K562 (cell line): ENCODE results near the gene GLI3. TPM values are rescaled to one million over a fixed set of nuclear protein-coding genes. Genes with fewer than 3 reads are reported as not detected.

Experiments used
- ATAC-seq: fragments of 200-7000 bp; cut with Tn5 transposase; 3 replicates; pipeline ENCODE4 v1.9.1; 2020; ENCODE audit warnings: moderate library complexity
- BruUV-seq: library from RNA; stranded (reverse); fragments of 400-500 nt; replicated peaks from 2 replicates; lab custom pipeline; 2021; lab: Mats Ljungman, UMichigan
- CTCF ChIA-PET: fragments of 300-600 bp; formaldehyde crosslinking; extraction: SDS; loops from one replicate; lab custom pipeline; 2021; ENCODE audit warnings: low intra/inter-chr PET ratio; lab: Yijun Ruan, JAX
- POLR2A ChIA-PET: fragments of 300-600, 350-650 bp; sonication (Branson Sonifier 250); formaldehyde crosslinking; extraction: SDS; loops from one replicate; lab custom pipeline; 2021; ENCODE audit warnings: antibody characterized with exemption, inconsistent platforms; lab: Yijun Ruan, JAX
- DNase-seq, 4 experiments: peaks; one replicate each; pipeline versions ENCODE4 v3.0.0 to v3.0.0-alpha.2; 2011 to 2018; ENCODE audit warnings: low spot score in 3 of 4, mixed read lengths in 3 of 4; ENCODE audit errors: extremely low read depth in 1 of 4
- FAIRE-seq: peaks from 2 replicates; lab custom pipeline; 2011; peaks lifted over from hg19 to GRCh38; lab: Jason Lieb, UNC
- H2AFZ ChIP-seq: 2 replicates; pipeline ENCODE4 v1.6.0; 2011; ENCODE audit warnings: low read depth, low read length, control low read depth, inconsistent platforms
- H3K27ac ChIP-seq: fragments of 200-600 bp; 3 replicates; pipeline ENCODE4 v1.8.0; 2011; ENCODE audit warnings: low read depth, mild to moderate bottlenecking, control low read depth, inconsistent platforms, low read length, moderate library complexity, mixed read lengths; ENCODE audit errors: extremely low read depth
- H3K27me3 ChIP-seq, 2 experiments: fragments of 300-600 bp in 1 of 2; 2 replicates in 1 of 2; 3 replicates in 1 of 2; pipeline versions ENCODE4 v1.6.0 to v1.8.0; 2011; ENCODE audit warnings: inconsistent platforms in 2 of 2, low read length in 2 of 2, mild to moderate bottlenecking in 1 of 2, mixed read lengths in 1 of 2, moderate library complexity in 1 of 2; ENCODE audit not compliant: control insufficient read depth in 2 of 2, insufficient read depth in 2 of 2
- H3K36me3 ChIP-seq: fragments of 300-600 bp; 3 replicates; pipeline ENCODE4 v1.8.0; 2011; ENCODE audit warnings: mild to moderate bottlenecking, low read length, inconsistent platforms; ENCODE audit not compliant: control insufficient read depth, insufficient read depth
- H3K4me1 ChIP-seq, 2 experiments: fragments of 200-600 bp in 1 of 2; replicated peaks in 1 of 2; 2 replicates in 1 of 2; 3 replicates in 1 of 2; pipeline versions ENCODE4 v1.5.1 to v1.8.0; 2011; ENCODE audit warnings: inconsistent platforms in 2 of 2, low read length in 2 of 2, mild to moderate bottlenecking in 1 of 2, mixed read lengths in 1 of 2, moderate library complexity in 1 of 2; ENCODE audit not compliant: control insufficient read depth in 2 of 2, insufficient read depth in 2 of 2
- H3K4me2 ChIP-seq: 2 replicates; pipeline ENCODE4 v1.6.1; 2011; ENCODE audit warnings: low read length, control low read depth, inconsistent platforms, mixed read lengths; ENCODE audit not compliant: insufficient read depth
- H3K4me3 ChIP-seq: fragments of 200-600 bp; sonication (generic), shearing (Covaris generic); 2 replicates; pipeline ENCODE4 v1.5.1; 2016; ENCODE audit warnings: control low read depth, inconsistent platforms
- H3K79me2 ChIP-seq: fragments of 200-600 bp; 3 replicates; pipeline ENCODE4 v1.8.0; 2011; ENCODE audit warnings: low read length, inconsistent platforms; ENCODE audit not compliant: control insufficient read depth, insufficient read depth
- H3K9ac ChIP-seq, 2 experiments: 2 replicates each; pipeline versions ENCODE4 v1.6.0 to v1.6.1; 2011; ENCODE audit warnings: low read depth in 2 of 2, low read length in 2 of 2, control low read depth in 1 of 2, inconsistent platforms in 1 of 2, mild to moderate bottlenecking in 1 of 2, mixed read lengths in 1 of 2; ENCODE audit not compliant: insufficient read depth in 1 of 2
- H3K9me1 ChIP-seq: one replicate; pipeline ENCODE4 v1.6.0; 2011; ENCODE audit warnings: inconsistent platforms, mild to moderate bottlenecking, low read length, moderate library complexity; ENCODE audit not compliant: control insufficient read depth, insufficient read depth
- H3K9me3 ChIP-seq: replicated peaks from 2 replicates; pipeline ENCODE4 v1.5.1; 2011; ENCODE audit warnings: low read depth, low read length, inconsistent platforms; ENCODE audit not compliant: control insufficient read depth, insufficient read depth
- H4K20me1 ChIP-seq: replicated peaks from 2 replicates; pipeline ENCODE4 v1.6.1; 2011; ENCODE audit warnings: low read length, inconsistent platforms, mixed read lengths; ENCODE audit not compliant: control insufficient read depth, insufficient read depth
- BRD9 ChIP-seq: fragments of 450-650 bp; IDR thresholded peaks from 2 replicates; pipeline ENCODE4 v1.6.1; 2018; ENCODE audit warnings: low read depth; ENCODE audit not compliant: partially characterized antibody
- COPS2 ChIP-seq: fragments of 450-650 bp; conservative IDR thresholded peaks from 2 replicates; pipeline ENCODE4 v1.6.1; 2016; ENCODE audit warnings: mild to moderate bottlenecking, moderate library complexity
- HSF4 ChIP-seq: fragments of 250-450 bp; sonication (Bioruptor Pico); IDR thresholded peaks from 2 replicates; pipeline ENCODE4 v2.1.2; 2022; ENCODE audit warnings: mild to moderate bottlenecking, moderate library complexity, borderline replicate concordance
- LARP7 ChIP-seq: fragments of 450-650 bp; IDR thresholded peaks from 2 replicates; pipeline ENCODE4 v1.6.1; 2016
- SIN3B ChIP-seq: fragments of 450-650 bp; IDR thresholded peaks from 2 replicates; pipeline ENCODE4 v1.6.1; 2017; ENCODE audit warnings: low read depth, mild to moderate bottlenecking, moderate library complexity
- STAT5B ChIP-seq: fragments of 250-450 bp; sonication (Bioruptor Pico); IDR thresholded peaks from 2 replicates; pipeline ENCODE4 v1.8.0; 2021; ENCODE audit warnings: mild to moderate bottlenecking, inconsistent platforms
- SUPT5H ChIP-seq: fragments of 450-650 bp; IDR thresholded peaks from 2 replicates; pipeline ENCODE4 v1.6.1; 2016
- TRIM24 ChIP-seq, 2 experiments: fragments of 450-650 bp; IDR thresholded peaks; 2 replicates each; pipeline ENCODE4 v1.6.1; 2016
- WHSC1 ChIP-seq: IDR thresholded peaks from one replicate; pipeline ENCODE4 v1.6.1; 2012; ENCODE audit warnings: low read length, control low read depth, inconsistent platforms
- ZNF165 ChIP-seq: fragments of 250-450 bp; sonication (Bioruptor Pico); IDR thresholded peaks from 2 replicates; pipeline ENCODE4 v1.4.0; 2020; ENCODE audit warnings: borderline replicate concordance
- WGBS: fragments of 100-300 bp; shearing (Covaris generic); methylation state at CpG from one replicate; pipeline ENCODE4 v1.1.6; 2016; ENCODE audit warnings: low coverage, mixed read lengths; ENCODE audit not compliant: insufficient coverage; ENCODE audit errors: missing lambda C conversion rate; 5-methylcytosine and 5-hydroxymethylcytosine counted together
- in situ Hi-C: fragments of 300-500 bp; cut with MboI; formaldehyde crosslinking; loops from 4 replicates; pipeline ENCODE4 v1.15.0; 2018; ENCODE audit warnings: inconsistent platforms, mixed read lengths
- intact Hi-C: fragments of 100-400 bp; cut with micrococcal nuclease; formaldehyde crosslinking; loops from 2 replicates; pipeline ENCODE4 v1.14.2; 2022
- polyA plus RNA-seq, 8 experiments: library from polyadenylated mRNA; depleted of rRNA in 4 of 8; stranded (reverse) in 5 of 8; unstranded in 3 of 8; fragments of >200 nt; fragmentation: Nextera tagmentation in 2 of 8; fragmentation: Illumina TruSeq in 1 of 8; extraction: Ambion mirVana in 2 of 8; extraction: Trizol in 1 of 8; gene quantifications; 2 replicates each; pipeline versions ENCODE4 v1.2.1 to v1.2.3, GENCODE V29; 2011 to 2014; ENCODE audit warnings: inconsistent platforms in 1 of 8, missing spikeins in 1 of 8
- total RNA-seq, 7 experiments: library from RNA; depleted of rRNA in 6 of 7; stranded (reverse); fragments of >200 nt in 6 of 7; fragmentation: Illumina TruSeq in 2 of 7; extraction: Trizol in 2 of 7; gene quantifications; 2 replicates each; pipeline versions ENCODE4 v1.2.1 to v1.2.3, GENCODE V29; 2011 to 2021; ENCODE audit warnings: low replicate concordance in 1 of 7
- TF ChIP-seq, protein P1 (sequence below): sonication (generic); formaldehyde crosslinking; IDR thresholded peaks from 2 replicates; pipeline ENCODE4 v1.8.1; 2022; ENCODE audit warnings: missing genetic modification reagents
- TF ChIP-seq, protein P2 (sequence below): sonication (generic); formaldehyde crosslinking; IDR thresholded peaks from 2 replicates; pipeline ENCODE4 v1.8.0; 2023; ENCODE audit warnings: missing genetic modification reagents, mild to moderate bottlenecking, borderline replicate concordance
- TF ChIP-seq, protein P3 (sequence below): sonication (generic); formaldehyde crosslinking; IDR thresholded peaks from 2 replicates; pipeline ENCODE4 v1.8.0; 2022; ENCODE audit warnings: mild to moderate bottlenecking, missing genetic modification reagents

GLI3 gene
- total and polyA plus RNA-seq, 9 of the 15 experiments (the other 6 are each of a cell fraction or from before 2014, with no cell fraction given): 0.01 to 0.18 (median 0.07) TPM; not detected in 6

DNA sequence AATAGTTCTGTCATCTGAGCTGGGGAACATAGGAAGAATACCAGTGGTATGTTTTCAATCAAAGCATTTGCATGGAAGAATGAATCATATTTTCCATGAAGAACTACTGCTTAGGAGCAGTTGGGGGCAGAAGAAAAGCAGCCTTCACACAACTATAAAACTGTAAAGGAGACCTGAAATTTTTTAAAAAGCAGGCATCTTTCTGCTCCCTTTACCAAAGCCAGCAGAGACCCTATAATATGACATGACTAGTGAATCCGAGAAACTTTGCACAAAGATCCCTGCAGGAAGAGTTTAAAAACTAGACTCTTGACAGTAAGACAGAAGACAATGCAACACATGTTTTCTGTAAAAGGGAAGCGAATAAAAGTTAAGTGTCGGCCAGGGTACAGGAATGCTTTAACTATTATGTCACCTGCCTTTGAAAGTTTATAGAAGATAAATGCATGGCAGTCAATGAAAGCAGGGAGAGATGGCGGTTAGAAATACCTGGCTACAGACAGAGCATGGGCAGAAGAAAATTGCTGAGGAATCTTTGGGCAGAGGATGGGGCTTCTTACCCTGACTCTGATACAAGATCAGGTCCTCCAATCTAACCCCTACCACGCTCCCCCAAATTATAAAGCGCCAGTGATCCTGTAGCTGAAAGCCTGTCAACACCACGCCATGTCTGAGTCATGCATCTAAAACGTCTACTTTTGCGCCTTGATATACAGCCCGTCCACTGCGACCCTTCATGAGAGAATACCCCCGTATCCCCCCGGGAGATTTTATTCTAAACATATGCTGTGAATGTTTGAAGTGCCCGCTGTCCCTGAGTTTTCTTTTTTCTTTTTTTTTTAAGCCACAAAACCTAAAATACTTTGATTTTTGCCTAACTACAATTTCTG lies 93.1 kb downstream of the GLI3 start (continued):
- TF ChIP-seq STAT5B (no peak), SIN3B (no peak)

DNA sequence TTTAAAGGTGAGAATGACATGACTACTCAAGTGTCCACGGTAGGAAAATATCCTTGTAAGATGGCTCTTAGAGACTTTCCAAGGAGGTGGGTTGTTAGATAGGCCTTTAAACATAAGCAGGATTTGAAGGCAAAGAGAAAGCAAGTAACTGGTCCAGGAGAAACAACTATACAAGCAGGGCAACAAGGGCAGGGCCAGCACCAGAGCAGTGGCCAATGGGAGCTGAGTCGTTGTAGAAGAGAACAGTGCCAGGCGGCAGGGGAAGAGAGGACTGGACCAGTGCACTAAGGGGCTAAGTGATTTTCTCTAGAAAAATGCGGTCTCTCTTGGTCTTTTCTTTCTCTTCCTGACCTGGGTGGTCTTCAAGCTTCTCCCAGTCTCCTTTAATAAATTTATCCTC lies 94.9 kb downstream of the GLI3 start:
- no peaks in the 10 kb centered on the region for H3K9me1 ChIP-seq
- POLR2A ChIA-PET: no interaction called here
- no peak overlapping the region for H2AFZ ChIP-seq
- DNase-seq (no peak), FAIRE-seq (no peak), ATAC-seq (no peak)
- peaks cover 0 to 15% of the 10 kb centered on the region in 2 experiments; a peak in 2 of 5 replicates for H3K27me3 ChIP-seq
- H3K27ac ChIP-seq: no peak overlapping the region
- in situ Hi-C loops: no loop called here
- WGBS: 0% methylated on average over 4 of the region's 4 CpGs
- H3K4me3 ChIP-seq: no peak overlapping the region
- no peaks in the 10 kb centered on the region for H4K20me1 ChIP-seq
- H3K4me1 ChIP-seq: no peaks in the 10 kb centered on the region
- no peaks in the 10 kb centered on the region for H3K9me3 ChIP-seq
- BruUV-seq: no TSS peak
- no peak overlapping the region for H3K9ac ChIP-seq
- CTCF ChIA-PET: no interaction called here
- H3K79me2 ChIP-seq: no peaks in the 10 kb centered on the region
- intact Hi-C loops: no loop called here
- H3K36me3 ChIP-seq: no peaks in the 10 kb centered on the region
- no peak overlapping the region for H3K4me2 ChIP-seq
- TF ChIP-seq ZNF165 (CRISPR knock-in tag): no peak
- TF ChIP-seq, protein P1, sequence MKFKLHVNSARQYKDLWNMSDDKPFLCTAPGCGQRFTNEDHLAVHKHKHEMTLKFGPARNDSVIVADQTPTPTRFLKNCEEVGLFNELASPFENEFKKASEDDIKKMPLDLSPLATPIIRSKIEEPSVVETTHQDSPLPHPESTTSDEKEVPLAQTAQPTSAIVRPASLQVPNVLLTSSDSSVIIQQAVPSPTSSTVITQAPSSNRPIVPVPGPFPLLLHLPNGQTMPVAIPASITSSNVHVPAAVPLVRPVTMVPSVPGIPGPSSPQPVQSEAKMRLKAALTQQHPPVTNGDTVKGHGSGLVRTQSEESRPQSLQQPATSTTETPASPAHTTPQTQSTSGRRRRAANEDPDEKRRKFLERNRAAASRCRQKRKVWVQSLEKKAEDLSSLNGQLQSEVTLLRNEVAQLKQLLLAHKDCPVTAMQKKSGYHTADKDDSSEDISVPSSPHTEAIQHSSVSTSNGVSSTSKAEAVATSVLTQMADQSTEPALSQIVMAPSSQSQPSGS (CRISPR knock-in tag): no peak
- no peak for TF ChIP-seq BRD9
- TF ChIP-seq, protein P2, sequence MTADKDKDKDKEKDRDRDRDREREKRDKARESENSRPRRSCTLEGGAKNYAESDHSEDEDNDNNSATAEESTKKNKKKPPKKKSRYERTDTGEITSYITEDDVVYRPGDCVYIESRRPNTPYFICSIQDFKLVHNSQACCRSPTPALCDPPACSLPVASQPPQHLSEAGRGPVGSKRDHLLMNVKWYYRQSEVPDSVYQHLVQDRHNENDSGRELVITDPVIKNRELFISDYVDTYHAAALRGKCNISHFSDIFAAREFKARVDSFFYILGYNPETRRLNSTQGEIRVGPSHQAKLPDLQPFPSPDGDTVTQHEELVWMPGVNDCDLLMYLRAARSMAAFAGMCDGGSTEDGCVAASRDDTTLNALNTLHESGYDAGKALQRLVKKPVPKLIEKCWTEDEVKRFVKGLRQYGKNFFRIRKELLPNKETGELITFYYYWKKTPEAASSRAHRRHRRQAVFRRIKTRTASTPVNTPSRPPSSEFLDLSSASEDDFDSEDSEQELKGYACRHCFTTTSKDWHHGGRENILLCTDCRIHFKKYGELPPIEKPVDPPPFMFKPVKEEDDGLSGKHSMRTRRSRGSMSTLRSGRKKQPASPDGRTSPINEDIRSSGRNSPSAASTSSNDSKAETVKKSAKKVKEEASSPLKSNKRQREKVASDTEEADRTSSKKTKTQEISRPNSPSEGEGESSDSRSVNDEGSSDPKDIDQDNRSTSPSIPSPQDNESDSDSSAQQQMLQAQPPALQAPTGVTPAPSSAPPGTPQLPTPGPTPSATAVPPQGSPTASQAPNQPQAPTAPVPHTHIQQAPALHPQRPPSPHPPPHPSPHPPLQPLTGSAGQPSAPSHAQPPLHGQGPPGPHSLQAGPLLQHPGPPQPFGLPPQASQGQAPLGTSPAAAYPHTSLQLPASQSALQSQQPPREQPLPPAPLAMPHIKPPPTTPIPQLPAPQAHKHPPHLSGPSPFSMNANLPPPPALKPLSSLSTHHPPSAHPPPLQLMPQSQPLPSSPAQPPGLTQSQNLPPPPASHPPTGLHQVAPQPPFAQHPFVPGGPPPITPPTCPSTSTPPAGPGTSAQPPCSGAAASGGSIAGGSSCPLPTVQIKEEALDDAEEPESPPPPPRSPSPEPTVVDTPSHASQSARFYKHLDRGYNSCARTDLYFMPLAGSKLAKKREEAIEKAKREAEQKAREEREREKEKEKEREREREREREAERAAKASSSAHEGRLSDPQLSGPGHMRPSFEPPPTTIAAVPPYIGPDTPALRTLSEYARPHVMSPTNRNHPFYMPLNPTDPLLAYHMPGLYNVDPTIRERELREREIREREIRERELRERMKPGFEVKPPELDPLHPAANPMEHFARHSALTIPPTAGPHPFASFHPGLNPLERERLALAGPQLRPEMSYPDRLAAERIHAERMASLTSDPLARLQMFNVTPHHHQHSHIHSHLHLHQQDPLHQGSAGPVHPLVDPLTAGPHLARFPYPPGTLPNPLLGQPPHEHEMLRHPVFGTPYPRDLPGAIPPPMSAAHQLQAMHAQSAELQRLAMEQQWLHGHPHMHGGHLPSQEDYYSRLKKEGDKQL (CRISPR knock-in tag): no peak
- no peak for TF ChIP-seq HSF4 (CRISPR knock-in tag)
- no peak for TF ChIP-seq LARP7
- TF ChIP-seq COPS2: no peak
- no peak for TF ChIP-seq SUPT5H
- no peak for TF ChIP-seq WHSC1
- TF ChIP-seq, protein P3, sequence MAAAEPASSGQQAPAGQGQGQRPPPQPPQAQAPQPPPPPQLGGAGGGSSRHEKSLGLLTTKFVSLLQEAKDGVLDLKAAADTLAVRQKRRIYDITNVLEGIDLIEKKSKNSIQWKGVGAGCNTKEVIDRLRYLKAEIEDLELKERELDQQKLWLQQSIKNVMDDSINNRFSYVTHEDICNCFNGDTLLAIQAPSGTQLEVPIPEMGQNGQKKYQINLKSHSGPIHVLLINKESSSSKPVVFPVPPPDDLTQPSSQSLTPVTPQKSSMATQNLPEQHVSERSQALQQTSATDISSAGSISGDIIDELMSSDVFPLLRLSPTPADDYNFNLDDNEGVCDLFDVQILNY (CRISPR knock-in tag): no peak
- no peak for TF ChIP-seq TRIM24 (IDR thresholded peaks at IDR 0.05)
